Measurements from ENCODE around the gene COPG1. TPM values are rescaled to one million over a fixed set of nuclear protein-coding genes. Genes with fewer than 3 reads are reported as not detected.
"Not testable (repeated sequence)": the region's sequence is repeated elsewhere in the genome, so short reads cannot be mapped to it uniquely, and the experiment has no call there.

Gene COPG1
- total RNA-seq, 1 donor from 2014 or later = 169 TPM

- H3K9me3 Mint-ChIP-seq = no peaks in the 10 kb centered on the region
- no peaks in the 10 kb centered on the region for H3K27me3 Mint-ChIP-seq
- no peak for DNase-seq (ENCODE audit: extremely low spot score, unreplicated experiment)
- TF ChIP-seq CTCF (conservative IDR thresholded peaks at IDR 0.05) = no peak
- no peaks in the 10 kb centered on the region for H3K4me1 Mint-ChIP-seq (ENCODE audit: unreplicated experiment)
- peaks cover 28% of the 10 kb centered on the region for H3K36me3 Mint-ChIP-seq
- H3K4me3 Mint-ChIP-seq = no peak overlapping the region
- H3K27ac Mint-ChIP-seq = no peak overlapping the region
Observed at GRCh38 chr3:129263161-129263910, 13.9 kb downstream of the COPG1 start.

GRCh38 chr3:129264994-129265393 is 15.6 kb downstream of the COPG1 start:
- not testable (repeated sequence) for H3K27me3 Mint-ChIP-seq; H3K4me3 Mint-ChIP-seq; H3K9me3 Mint-ChIP-seq; DNase-seq (ENCODE audit: extremely low spot score, unreplicated experiment); H3K27ac Mint-ChIP-seq; H3K4me1 Mint-ChIP-seq (ENCODE audit: unreplicated experiment)
- H3K36me3 Mint-ChIP-seq = peaks cover 38% of the 10 kb centered on the region

- no peak for DNase-seq (ENCODE audit: extremely low spot score, unreplicated experiment)
- no peak for TF ChIP-seq CTCF (conservative IDR thresholded peaks at IDR 0.05)
- Mint-ChIP-seq H3K4me3 (no peak overlapping the region), H3K27ac (no peak overlapping the region), H3K4me1 (ENCODE audit: unreplicated experiment) (no peaks in the 10 kb centered on the region), H3K27me3 (no peaks in the 10 kb centered on the region), H3K36me3 (peaks cover 46% of the 10 kb centered on the region), H3K9me3 (no peaks in the 10 kb centered on the region)
Observed at GRCh38 chr3:129266651-129267050, 17.2 kb downstream of the COPG1 start.

- Mint-ChIP-seq H3K4me1 (ENCODE audit: unreplicated experiment) (no peaks in the 10 kb centered on the region), H3K4me3 (no peak overlapping the region), H3K27me3 (no peaks in the 10 kb centered on the region), H3K9me3 (no peaks in the 10 kb centered on the region), H3K36me3 (peaks cover 37% of the 10 kb centered on the region), H3K27ac (no peak overlapping the region)
- no peak for TF ChIP-seq CTCF (conservative IDR thresholded peaks at IDR 0.05)
- DNase-seq (ENCODE audit: extremely low spot score, unreplicated experiment) = no peak
Observed at GRCh38 chr3:129268396-129268795, 19.0 kb downstream of the COPG1 start.

GRCh38 chr3:129271674-129272073 is 22.3 kb downstream of the COPG1 start:
- H3K27me3 Mint-ChIP-seq = no peaks in the 10 kb centered on the region
- no peak for DNase-seq (ENCODE audit: extremely low spot score, unreplicated experiment)
- no peaks in the 10 kb centered on the region for H3K9me3 Mint-ChIP-seq
- H3K4me3 Mint-ChIP-seq = no peak overlapping the region
- no peak overlapping the region for H3K27ac Mint-ChIP-seq
- no peaks in the 10 kb centered on the region for H3K4me1 Mint-ChIP-seq (ENCODE audit: unreplicated experiment)
- H3K36me3 Mint-ChIP-seq = peaks cover 35% of the 10 kb centered on the region
- no peak for TF ChIP-seq CTCF (conservative IDR thresholded peaks at IDR 0.05)

GRCh38 chr3:129276385-129276784 is 27.0 kb downstream of the COPG1 start:
- Mint-ChIP-seq H3K36me3 (peaks cover 20% of the 10 kb centered on the region), H3K27ac (no peak overlapping the region), H3K9me3 (no peaks in the 10 kb centered on the region), H3K4me1 (ENCODE audit: unreplicated experiment) (peaks cover 19% of the 10 kb centered on the region), H3K27me3 (no peaks in the 10 kb centered on the region), H3K4me3 (no peak overlapping the region)
- no peak for DNase-seq (ENCODE audit: extremely low spot score, unreplicated experiment)
- TF ChIP-seq CTCF (conservative IDR thresholded peaks at IDR 0.05) = no peak
